K562 (cell line): ENCODE results near the gene CHEK2. TPM values are rescaled to one million over a fixed set of nuclear protein-coding genes. Genes with fewer than 3 reads are reported as not detected.

Experiments used
- ATAC-seq: fragments of 200-7000 bp; cut with Tn5 transposase; 3 replicates; pipeline ENCODE4 v1.9.1; 2020; ENCODE audit warnings: moderate library complexity
- BruUV-seq: library from RNA; stranded (reverse); fragments of 400-500 nt; replicated peaks from 2 replicates; lab custom pipeline; 2021; lab: Mats Ljungman, UMichigan
- CTCF ChIA-PET: fragments of 300-600 bp; formaldehyde crosslinking; extraction: SDS; loops from one replicate; lab custom pipeline; 2021; ENCODE audit warnings: low intra/inter-chr PET ratio; lab: Yijun Ruan, JAX
- POLR2A ChIA-PET: fragments of 300-600, 350-650 bp; sonication (Branson Sonifier 250); formaldehyde crosslinking; extraction: SDS; loops from one replicate; lab custom pipeline; 2021; ENCODE audit warnings: antibody characterized with exemption, inconsistent platforms; lab: Yijun Ruan, JAX
- DNase-seq, 4 experiments: peaks; one replicate each; pipeline versions ENCODE4 v3.0.0 to v3.0.0-alpha.2; 2011 to 2018; ENCODE audit warnings: low spot score in 3 of 4, mixed read lengths in 3 of 4; ENCODE audit errors: extremely low read depth in 1 of 4
- FAIRE-seq: peaks from 2 replicates; lab custom pipeline; 2011; peaks lifted over from hg19 to GRCh38; lab: Jason Lieb, UNC
- H2AFZ ChIP-seq: 2 replicates; pipeline ENCODE4 v1.6.0; 2011; ENCODE audit warnings: low read depth, low read length, control low read depth, inconsistent platforms
- H3K27ac ChIP-seq: fragments of 200-600 bp; 3 replicates; pipeline ENCODE4 v1.8.0; 2011; ENCODE audit warnings: low read depth, mild to moderate bottlenecking, control low read depth, inconsistent platforms, low read length, moderate library complexity, mixed read lengths; ENCODE audit errors: extremely low read depth
- H3K27me3 ChIP-seq, 2 experiments: fragments of 300-600 bp in 1 of 2; 2 replicates in 1 of 2; 3 replicates in 1 of 2; pipeline versions ENCODE4 v1.6.0 to v1.8.0; 2011; ENCODE audit warnings: inconsistent platforms in 2 of 2, low read length in 2 of 2, mild to moderate bottlenecking in 1 of 2, mixed read lengths in 1 of 2, moderate library complexity in 1 of 2; ENCODE audit not compliant: control insufficient read depth in 2 of 2, insufficient read depth in 2 of 2
- H3K36me3 ChIP-seq: fragments of 300-600 bp; 3 replicates; pipeline ENCODE4 v1.8.0; 2011; ENCODE audit warnings: mild to moderate bottlenecking, low read length, inconsistent platforms; ENCODE audit not compliant: control insufficient read depth, insufficient read depth
- H3K4me1 ChIP-seq, 2 experiments: fragments of 200-600 bp in 1 of 2; replicated peaks in 1 of 2; 2 replicates in 1 of 2; 3 replicates in 1 of 2; pipeline versions ENCODE4 v1.5.1 to v1.8.0; 2011; ENCODE audit warnings: inconsistent platforms in 2 of 2, low read length in 2 of 2, mild to moderate bottlenecking in 1 of 2, mixed read lengths in 1 of 2, moderate library complexity in 1 of 2; ENCODE audit not compliant: control insufficient read depth in 2 of 2, insufficient read depth in 2 of 2
- H3K4me2 ChIP-seq: 2 replicates; pipeline ENCODE4 v1.6.1; 2011; ENCODE audit warnings: low read length, control low read depth, inconsistent platforms, mixed read lengths; ENCODE audit not compliant: insufficient read depth
- H3K4me3 ChIP-seq: fragments of 200-600 bp; sonication (generic), shearing (Covaris generic); 2 replicates; pipeline ENCODE4 v1.5.1; 2016; ENCODE audit warnings: control low read depth, inconsistent platforms
- H3K79me2 ChIP-seq: fragments of 200-600 bp; 3 replicates; pipeline ENCODE4 v1.8.0; 2011; ENCODE audit warnings: low read length, inconsistent platforms; ENCODE audit not compliant: control insufficient read depth, insufficient read depth
- H3K9ac ChIP-seq, 2 experiments: 2 replicates each; pipeline versions ENCODE4 v1.6.0 to v1.6.1; 2011; ENCODE audit warnings: low read depth in 2 of 2, low read length in 2 of 2, control low read depth in 1 of 2, inconsistent platforms in 1 of 2, mild to moderate bottlenecking in 1 of 2, mixed read lengths in 1 of 2; ENCODE audit not compliant: insufficient read depth in 1 of 2
- H3K9me1 ChIP-seq: one replicate; pipeline ENCODE4 v1.6.0; 2011; ENCODE audit warnings: inconsistent platforms, mild to moderate bottlenecking, low read length, moderate library complexity; ENCODE audit not compliant: control insufficient read depth, insufficient read depth
- H3K9me3 ChIP-seq: replicated peaks from 2 replicates; pipeline ENCODE4 v1.5.1; 2011; ENCODE audit warnings: low read depth, low read length, inconsistent platforms; ENCODE audit not compliant: control insufficient read depth, insufficient read depth
- H4K20me1 ChIP-seq: replicated peaks from 2 replicates; pipeline ENCODE4 v1.6.1; 2011; ENCODE audit warnings: low read length, inconsistent platforms, mixed read lengths; ENCODE audit not compliant: control insufficient read depth, insufficient read depth
- CBFA2T2 ChIP-seq: fragments of 450-650 bp; conservative IDR thresholded peaks from 2 replicates; pipeline ENCODE4 v1.6.1; 2017; ENCODE audit warnings: mild to moderate bottlenecking
- CBFA2T3 ChIP-seq: fragments of 450-650 bp; IDR thresholded peaks from 2 replicates; pipeline ENCODE4 v1.6.1; 2017
- CBX2 ChIP-seq: fragments of 200-600 bp; sonication (generic); IDR thresholded peaks from one replicate; pipeline ENCODE4 v1.6.1; 2012; ENCODE audit warnings: mild to moderate bottlenecking, low read length, inconsistent platforms; ENCODE audit not compliant: insufficient read depth, poor library complexity, severe bottlenecking
- ILF3 ChIP-seq: fragments of 450-650 bp; IDR thresholded peaks from 2 replicates; pipeline ENCODE4 v1.6.1; 2018; ENCODE audit warnings: antibody characterized with exemption, mild to moderate bottlenecking, moderate library complexity, borderline replicate concordance
- MTA3 ChIP-seq: fragments of 450-650 bp; formaldehyde crosslinking; IDR thresholded peaks from 2 replicates; pipeline ENCODE4 v1.6.1; 2017; ENCODE audit warnings: mild to moderate bottlenecking, borderline replicate concordance
- ZNF133 ChIP-seq: fragments of 250-450 bp; sonication (Bioruptor Pico); IDR thresholded peaks from 2 replicates; pipeline ENCODE4 v1.4.0; 2020; ENCODE audit warnings: mild to moderate bottlenecking
- WGBS: fragments of 100-300 bp; shearing (Covaris generic); methylation state at CpG from one replicate; pipeline ENCODE4 v1.1.6; 2016; ENCODE audit warnings: low coverage, mixed read lengths; ENCODE audit not compliant: insufficient coverage; ENCODE audit errors: missing lambda C conversion rate; 5-methylcytosine and 5-hydroxymethylcytosine counted together
- in situ Hi-C: fragments of 300-500 bp; cut with MboI; formaldehyde crosslinking; loops from 4 replicates; pipeline ENCODE4 v1.15.0; 2018; ENCODE audit warnings: inconsistent platforms, mixed read lengths
- intact Hi-C: fragments of 100-400 bp; cut with micrococcal nuclease; formaldehyde crosslinking; loops from 2 replicates; pipeline ENCODE4 v1.14.2; 2022
- polyA plus RNA-seq, 8 experiments: library from polyadenylated mRNA; depleted of rRNA in 4 of 8; stranded (reverse) in 5 of 8; unstranded in 3 of 8; fragments of >200 nt; fragmentation: Nextera tagmentation in 2 of 8; fragmentation: Illumina TruSeq in 1 of 8; extraction: Ambion mirVana in 2 of 8; extraction: Trizol in 1 of 8; gene quantifications; 2 replicates each; pipeline versions ENCODE4 v1.2.1 to v1.2.3, GENCODE V29; 2011 to 2014; ENCODE audit warnings: inconsistent platforms in 1 of 8, missing spikeins in 1 of 8
- total RNA-seq, 7 experiments: library from RNA; depleted of rRNA in 6 of 7; stranded (reverse); fragments of >200 nt in 6 of 7; fragmentation: Illumina TruSeq in 2 of 7; extraction: Trizol in 2 of 7; gene quantifications; 2 replicates each; pipeline versions ENCODE4 v1.2.1 to v1.2.3, GENCODE V29; 2011 to 2021; ENCODE audit warnings: low replicate concordance in 1 of 7
- TF ChIP-seq, protein P1 (sequence below): sonication (generic); formaldehyde crosslinking; IDR thresholded peaks from 2 replicates; pipeline ENCODE4 v1.8.0; 2022; ENCODE audit warnings: mild to moderate bottlenecking, missing genetic modification reagents

Gene CHEK2
- total and polyA plus RNA-seq, 9 of the 15 experiments (the other 6 are each of a cell fraction or from before 2014, with no cell fraction given), result 28.7 to 102 (median 58.0) TPM

DNA sequence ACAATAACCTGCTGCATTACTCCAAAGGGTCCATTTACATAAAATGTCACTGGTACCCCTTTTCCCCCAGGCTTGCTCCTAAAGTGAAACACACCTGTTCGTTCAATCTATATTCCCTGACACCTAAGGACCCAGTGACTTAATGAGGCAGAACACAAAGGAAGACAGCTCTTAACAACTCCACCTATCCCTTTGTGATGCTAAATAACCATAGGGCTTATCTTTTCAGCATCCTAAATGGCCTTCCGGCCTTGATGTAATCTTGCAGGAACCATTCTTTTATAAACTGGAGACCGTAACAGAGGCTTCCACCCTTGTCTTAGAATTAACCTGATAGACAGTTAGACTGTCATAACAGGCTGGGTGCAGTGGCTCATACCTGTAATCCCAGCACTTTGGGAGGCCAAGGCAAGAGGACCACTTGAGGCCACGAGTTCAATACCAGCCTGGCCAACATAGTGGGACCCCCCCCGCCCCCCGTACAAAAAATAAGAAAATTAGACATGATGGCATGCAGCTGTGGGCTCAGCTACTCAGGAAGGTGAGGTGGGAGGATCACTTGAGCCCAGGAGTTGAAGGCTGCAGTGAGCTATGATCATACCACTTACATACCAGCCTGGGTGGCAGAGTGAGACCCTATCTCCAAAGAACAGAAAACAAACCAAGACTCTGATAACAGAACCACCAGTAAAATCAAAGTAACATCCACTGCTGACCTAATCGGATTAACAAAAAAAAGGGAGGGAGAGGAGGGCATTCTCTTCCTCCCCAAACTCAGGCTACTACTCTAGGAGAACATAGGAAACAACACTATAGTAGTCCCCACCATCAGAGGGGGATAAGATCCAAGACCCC, 5.1 kb downstream of the CHEK2 start:
- ChIA-PET CTCF (no interaction called here), POLR2A (no interaction called here)
- FAIRE-seq (no peak), ATAC-seq (no peak), DNase-seq (no peak)
- no peak overlapping the region for H3K9ac ChIP-seq
- H3K9me3 ChIP-seq, result no peaks in the 10 kb centered on the region
- H3K4me3 ChIP-seq, result no peak overlapping the region
- H3K27me3 ChIP-seq, result no peaks in the 10 kb centered on the region
- H3K79me2 ChIP-seq, result peaks cover 61% of the 10 kb centered on the region
- no peaks in the 10 kb centered on the region for H3K9me1 ChIP-seq
- intact Hi-C loops (no loop called here), in situ Hi-C loops (no loop called here)
- H2AFZ ChIP-seq, result no peak overlapping the region
- H3K27ac ChIP-seq, result no peak overlapping the region
- TF ChIP-seq MTA3 (no peak), CBX2 (no peak), CBFA2T2 (0 out of 2 replicates have a peak, but pooled peaks have one; percentile 11), ILF3 (no peak), ZNF133 (CRISPR knock-in tag) (no peak), CBFA2T3 (peak; percentile 57; the same call in 1 of the 2 replicates)
- TF ChIP-seq, protein P1, sequence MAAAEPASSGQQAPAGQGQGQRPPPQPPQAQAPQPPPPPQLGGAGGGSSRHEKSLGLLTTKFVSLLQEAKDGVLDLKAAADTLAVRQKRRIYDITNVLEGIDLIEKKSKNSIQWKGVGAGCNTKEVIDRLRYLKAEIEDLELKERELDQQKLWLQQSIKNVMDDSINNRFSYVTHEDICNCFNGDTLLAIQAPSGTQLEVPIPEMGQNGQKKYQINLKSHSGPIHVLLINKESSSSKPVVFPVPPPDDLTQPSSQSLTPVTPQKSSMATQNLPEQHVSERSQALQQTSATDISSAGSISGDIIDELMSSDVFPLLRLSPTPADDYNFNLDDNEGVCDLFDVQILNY (CRISPR knock-in tag), result no peak
- 59% methylated on average over 7 of the region's 7 CpGs for WGBS
- peaks cover 50% of the 10 kb centered on the region; the same call in 2 of the 3 replicates for H3K36me3 ChIP-seq
- H3K4me2 ChIP-seq, result no peak overlapping the region
- H4K20me1 ChIP-seq, result no peaks in the 10 kb centered on the region
- BruUV-seq, result no TSS peak
- H3K4me1 ChIP-seq, result peaks cover 0 to 5% of the 10 kb centered on the region in 2 experiments; a peak in 2 of 5 replicates
